ENCODE measurements around the gene GHRL. TPM values are rescaled to one million over a fixed set of nuclear protein-coding genes. Genes with fewer than 3 reads are reported as not detected.

GHRL gene
- total RNA-seq, 1 experiment from 2014 or later = 2.0 TPM

GRCh38 chr3:10294030-10294586 lies 1.4 kb upstream of the GHRL start:
- BruUV-seq (replicated peaks) = no TSS peak
- TF ChIP-seq CTCF (conservative IDR thresholded peaks at IDR 0.05; ENCODE audit: low read depth, low read length) (no peak), EZH2 (IDR thresholded peaks at IDR 0.05; ENCODE audit: borderline replicate concordance, low read depth, low read length, poor library complexity, severe bottlenecking) (no peak)
- Histone ChIP-seq H3K27ac (ENCODE audit: low read depth, low read length, poor library complexity, severe bottlenecking) (no peak overlapping the region), H3K4me3 (ENCODE audit: low read depth, low read length, poor library complexity, severe bottlenecking) (no peak overlapping the region), H3K36me3 (ENCODE audit: insufficient read depth, low read length, poor library complexity, severe bottlenecking) (peaks cover 6% of the 10 kb centered on the region), H3K4me1 (ENCODE audit: insufficient read depth, low read length, poor library complexity, severe bottlenecking) (no peaks in the 10 kb centered on the region), H3K9me3 (ENCODE audit: low read depth, low read length, poor library complexity, severe bottlenecking) (no peaks in the 10 kb centered on the region), H3K27me3 (replicated peaks; ENCODE audit: insufficient read depth, low read depth, low read length, poor library complexity) (no peaks in the 10 kb centered on the region)
- CTCF ChIA-PET = no interaction called here
- intact Hi-C loops (cut with micrococcal nuclease; ENCODE audit: unreplicated experiment) = no loop called here
- POLR2A ChIA-PET (ENCODE audit: low non-redundant PET) = no interaction called here
- no peak for DNase-seq (ENCODE audit: low spot score)

GRCh38 chr3:10291641-10292040 lies 1.1 kb downstream of the GHRL start:
- CTCF ChIA-PET = no interaction called here

GRCh38 chr3:10290481-10291176 lies 2.1 kb downstream of the GHRL start:
- CTCF ChIA-PET = no interaction called here
- TF ChIP-seq EZH2 (IDR thresholded peaks at IDR 0.05; ENCODE audit: borderline replicate concordance, low read depth, low read length, poor library complexity, severe bottlenecking) (no peak), CTCF (conservative IDR thresholded peaks at IDR 0.05; ENCODE audit: low read depth, low read length) (no peak)
- Histone ChIP-seq H3K27me3 (replicated peaks; ENCODE audit: insufficient read depth, low read depth, low read length, poor library complexity) (no peaks in the 10 kb centered on the region), H3K9me3 (ENCODE audit: low read depth, low read length, poor library complexity, severe bottlenecking) (no peaks in the 10 kb centered on the region), H3K27ac (ENCODE audit: low read depth, low read length, poor library complexity, severe bottlenecking) (no peak overlapping the region), H3K4me1 (ENCODE audit: insufficient read depth, low read length, poor library complexity, severe bottlenecking) (no peaks in the 10 kb centered on the region), H3K4me3 (ENCODE audit: low read depth, low read length, poor library complexity, severe bottlenecking) (no peak overlapping the region), H3K36me3 (ENCODE audit: insufficient read depth, low read length, poor library complexity, severe bottlenecking) (peaks cover 6% of the 10 kb centered on the region)
- POLR2A ChIA-PET (ENCODE audit: low non-redundant PET) = no interaction called here
- BruUV-seq (replicated peaks) = no TSS peak
- no peak for DNase-seq (ENCODE audit: low spot score)
- intact Hi-C loops (cut with micrococcal nuclease; ENCODE audit: unreplicated experiment) = no loop called here

More at GRCh38 chr3:10291641-10292040, 1.1 kb downstream of the GHRL start:
- Histone ChIP-seq H3K4me3 (ENCODE audit: low read depth, low read length, poor library complexity, severe bottlenecking) (no peak overlapping the region), H3K27ac (ENCODE audit: low read depth, low read length, poor library complexity, severe bottlenecking) (no peak overlapping the region), H3K27me3 (replicated peaks; ENCODE audit: insufficient read depth, low read depth, low read length, poor library complexity) (no peaks in the 10 kb centered on the region), H3K4me1 (ENCODE audit: insufficient read depth, low read length, poor library complexity, severe bottlenecking) (no peaks in the 10 kb centered on the region), H3K9me3 (ENCODE audit: low read depth, low read length, poor library complexity, severe bottlenecking) (no peaks in the 10 kb centered on the region), H3K36me3 (ENCODE audit: insufficient read depth, low read length, poor library complexity, severe bottlenecking) (peaks cover 6% of the 10 kb centered on the region)
- no TSS peak for BruUV-seq (replicated peaks)
- no peak for TF ChIP-seq CTCF (conservative IDR thresholded peaks at IDR 0.05; ENCODE audit: low read depth, low read length)
- TF ChIP-seq EZH2 (IDR thresholded peaks at IDR 0.05; ENCODE audit: borderline replicate concordance, low read depth, low read length, poor library complexity, severe bottlenecking) = no peak
- DNase-seq (ENCODE audit: low spot score) = no peak
- intact Hi-C loops (cut with micrococcal nuclease; ENCODE audit: unreplicated experiment) = no loop called here
- POLR2A ChIA-PET (ENCODE audit: low non-redundant PET) = no interaction called here

All from A673 (cell line).